Measurements from ENCODE around the gene KIAA1614. TPM values are rescaled to one million over a fixed set of nuclear protein-coding genes. Genes with fewer than 3 reads are reported as not detected.
A peak's percentile ranks its signal among the peaks of the same experiment; 100 is the strongest.

The KIAA1614 gene
- total RNA-seq, 1 donor from 2014 or later: 0.13 TPM

- no peak for DNase-seq (ENCODE audit: low spot score)
- ATAC-seq: no peak
These were observed 11.2 kb downstream of the KIAA1614 start for GRCh38 chr1:180923887-180924286.

- ATAC-seq: no peak
- no peak for DNase-seq (ENCODE audit: low spot score)
These were observed 12.2 kb downstream of the KIAA1614 start for GRCh38 chr1:180924939-180925338.

GRCh38 chr1:180925471-180926051 lies 12.9 kb downstream of the KIAA1614 start:
- peak; percentile 86 for ATAC-seq
- no peak for DNase-seq (ENCODE audit: low spot score)

- DNase-seq (ENCODE audit: low spot score): no peak
These were observed 13.7 kb downstream of the KIAA1614 start for GRCh38 chr1:180926164-180926981.

GRCh38 chr1:180927348-180927747 lies 14.7 kb downstream of the KIAA1614 start:
- DNase-seq (ENCODE audit: low spot score): no peak
- ATAC-seq: no peak

More at GRCh38 chr1:180926164-180926981, 13.7 kb downstream of the KIAA1614 start:
- peak; percentile 28 for ATAC-seq

- DNase-seq (ENCODE audit: low spot score): no peak
- no peak for ATAC-seq
These were observed 15.1 kb downstream of the KIAA1614 start for GRCh38 chr1:180927841-180928240.

- DNase-seq (ENCODE audit: low spot score) (no peak), ATAC-seq (no peak)
These were observed 15.9 kb downstream of the KIAA1614 start for GRCh38 chr1:180928331-180929230.

- no peak for DNase-seq (ENCODE audit: low spot score)
These were observed 16.7 kb downstream of the KIAA1614 start for GRCh38 chr1:180929389-180929788.

GRCh38 chr1:180930687-180931086 lies 18.0 kb downstream of the KIAA1614 start:
- ATAC-seq (no peak), DNase-seq (ENCODE audit: low spot score) (no peak)

More at GRCh38 chr1:180929389-180929788, 16.7 kb downstream of the KIAA1614 start:
- ATAC-seq: no peak

GRCh38 chr1:180931529-180931928 lies 18.8 kb downstream of the KIAA1614 start:
- DNase-seq (ENCODE audit: low spot score) (no peak), ATAC-seq (no peak)

- DNase-seq (ENCODE audit: low spot score): no peak
- ATAC-seq: no peak
These were observed 19.7 kb downstream of the KIAA1614 start for GRCh38 chr1:180932378-180932777.

GRCh38 chr1:180933141-180933540 lies 20.4 kb downstream of the KIAA1614 start:
- DNase-seq (ENCODE audit: low spot score): no peak
- no peak for ATAC-seq

GRCh38 chr1:180934563-180934962 lies 21.9 kb downstream of the KIAA1614 start:
- DNase-seq (ENCODE audit: low spot score) (no peak), ATAC-seq (no peak)

GRCh38 chr1:180935326-180936109 lies 22.8 kb downstream of the KIAA1614 start:
- ATAC-seq: peak; percentile 97
- peak; percentile 71 for DNase-seq (ENCODE audit: low spot score)

- ATAC-seq: no peak
These were observed 23.7 kb downstream of the KIAA1614 start for GRCh38 chr1:180936110-180937011.

GRCh38 chr1:180937012-180937372 lies 24.3 kb downstream of the KIAA1614 start:
- no peak for DNase-seq (ENCODE audit: low spot score)
- no peak for ATAC-seq

More at GRCh38 chr1:180936110-180937011, 23.7 kb downstream of the KIAA1614 start:
- DNase-seq (ENCODE audit: low spot score): no peak

- ATAC-seq (no peak), DNase-seq (ENCODE audit: low spot score) (no peak)
These were observed 25.0 kb downstream of the KIAA1614 start for GRCh38 chr1:180937624-180938225.

- no peak for ATAC-seq
- no peak for DNase-seq (ENCODE audit: low spot score)
These were observed 26.5 kb downstream of the KIAA1614 start for GRCh38 chr1:180939073-180939710.

GRCh38 chr1:180939711-180940103 lies 27.0 kb downstream of the KIAA1614 start:
- no peak for ATAC-seq
- DNase-seq (ENCODE audit: low spot score): no peak
